Smooth muscle cell (in vitro differentiated cells): ENCODE results near the gene WNT11. TPM values are rescaled to one million over a fixed set of nuclear protein-coding genes. Genes with fewer than 3 reads are reported as not detected.

Experiments used
- DNase-seq: peaks from one replicate; lab custom pipeline; 2025; ENCODE audit not compliant: unreplicated experiment; lab: John Stamatoyannopoulos, UW
- H2AFZ ChIP-seq: fragments of 200-600 bp; sonication (generic); 2 replicates; pipeline ENCODE4 v1.6.0; 2016; ENCODE audit warnings: antibody characterized with exemption, low read depth, mild to moderate bottlenecking
- H3F3A ChIP-seq: fragments of 200-600 bp; sonication (generic); 2 replicates; pipeline ENCODE4 v1.6.0; 2017; ENCODE audit warnings: antibody characterized with exemption, low read depth
- H3K27ac ChIP-seq: fragments of 200-600 bp; sonication (generic); 2 replicates; pipeline ENCODE4 v1.5.1; 2016; ENCODE audit warnings: low read depth, mild to moderate bottlenecking
- H3K27me3 ChIP-seq: fragments of 200-600 bp; sonication (generic); 2 replicates; pipeline ENCODE4 v1.6.1; 2016; ENCODE audit warnings: low read depth, mild to moderate bottlenecking
- H3K36me3 ChIP-seq: fragments of 200-600 bp; sonication (generic); 2 replicates; pipeline ENCODE4 v1.5.1; 2016; ENCODE audit warnings: low read depth
- H3K4me1 ChIP-seq: fragments of 200-600 bp; sonication (generic); 2 replicates; pipeline ENCODE4 v1.5.1; 2016; ENCODE audit warnings: low read depth
- H3K4me2 ChIP-seq: fragments of 200-600 bp; sonication (generic); 2 replicates; pipeline ENCODE4 v1.6.0; 2016; ENCODE audit warnings: mild to moderate bottlenecking
- H3K4me3 ChIP-seq: fragments of 200-600 bp; sonication (generic); 2 replicates; pipeline ENCODE4 v1.5.1; 2016; ENCODE audit warnings: mild to moderate bottlenecking
- H3K79me2 ChIP-seq: fragments of 200-600 bp; sonication (generic); 2 replicates; pipeline ENCODE4 v1.6.0; 2016; ENCODE audit warnings: low read depth, mild to moderate bottlenecking
- H3K9ac ChIP-seq: fragments of 200-600 bp; sonication (generic); 2 replicates; pipeline ENCODE4 v1.6.0; 2016; ENCODE audit warnings: low read depth
- H3K9me3 ChIP-seq: fragments of 200-600 bp; sonication (generic); replicated peaks from 2 replicates; pipeline ENCODE4 v1.5.1; 2016; ENCODE audit warnings: low read depth
- H4K20me1 ChIP-seq: fragments of 200-600 bp; sonication (generic); 2 replicates; pipeline ENCODE4 v1.6.0; 2016; ENCODE audit warnings: low read depth
- CTCF ChIP-seq: fragments of 200-600 bp; sonication (generic); IDR thresholded peaks from 2 replicates; pipeline ENCODE4 v1.5.1; 2017; ENCODE audit warnings: borderline replicate concordance, mild to moderate bottlenecking, antibody characterized with exemption; ENCODE audit not compliant: insufficient read depth, poor library complexity, severe bottlenecking
- WGBS: methylation state at CpG from one replicate; pipeline ENCODE4 v1.1.7; 2016; ENCODE audit warnings: low lambda C conversion rate; 5-methylcytosine and 5-hydroxymethylcytosine counted together
- polyA plus RNA-seq: library from polyadenylated mRNA; unstranded; fragments of >200 nt; fragmentation: Nextera tagmentation; extraction: Ambion mirVana; gene quantifications from 2 replicates; pipeline ENCODE4 v1.2.1, GENCODE V29; 2016
- total RNA-seq: library from RNA; depleted of rRNA; stranded (reverse); fragments of >200 nt; gene quantifications from 2 replicates; pipeline ENCODE4 v1.2.3, GENCODE V29; 2014

Gene WNT11
- total and polyA plus RNA-seq, 2 experiments from 2014 or later = 12.1 to 13.5 TPM

GRCh38 chr11:76251226-76251575 is 44.9 kb upstream of the WNT11 start:
- Histone ChIP-seq H3K9me3 (no peaks in the 10 kb centered on the region), H3K9ac (no peak overlapping the region), H4K20me1 (no peaks in the 10 kb centered on the region), H3K27ac (no peak overlapping the region), H3K79me2 (no peaks in the 10 kb centered on the region), H3K27me3 (no peaks in the 10 kb centered on the region), H3K4me1 (no peaks in the 10 kb centered on the region), H3F3A (no peaks in the 10 kb centered on the region), H3K4me3 (no peak overlapping the region), H3K36me3 (no peaks in the 10 kb centered on the region), H2AFZ (no peak overlapping the region), H3K4me2 (no peak overlapping the region)
- 86% methylated on average over 3 of the region's 3 CpGs for WGBS
- TF ChIP-seq CTCF = no peak
- no peak for DNase-seq

DNA sequence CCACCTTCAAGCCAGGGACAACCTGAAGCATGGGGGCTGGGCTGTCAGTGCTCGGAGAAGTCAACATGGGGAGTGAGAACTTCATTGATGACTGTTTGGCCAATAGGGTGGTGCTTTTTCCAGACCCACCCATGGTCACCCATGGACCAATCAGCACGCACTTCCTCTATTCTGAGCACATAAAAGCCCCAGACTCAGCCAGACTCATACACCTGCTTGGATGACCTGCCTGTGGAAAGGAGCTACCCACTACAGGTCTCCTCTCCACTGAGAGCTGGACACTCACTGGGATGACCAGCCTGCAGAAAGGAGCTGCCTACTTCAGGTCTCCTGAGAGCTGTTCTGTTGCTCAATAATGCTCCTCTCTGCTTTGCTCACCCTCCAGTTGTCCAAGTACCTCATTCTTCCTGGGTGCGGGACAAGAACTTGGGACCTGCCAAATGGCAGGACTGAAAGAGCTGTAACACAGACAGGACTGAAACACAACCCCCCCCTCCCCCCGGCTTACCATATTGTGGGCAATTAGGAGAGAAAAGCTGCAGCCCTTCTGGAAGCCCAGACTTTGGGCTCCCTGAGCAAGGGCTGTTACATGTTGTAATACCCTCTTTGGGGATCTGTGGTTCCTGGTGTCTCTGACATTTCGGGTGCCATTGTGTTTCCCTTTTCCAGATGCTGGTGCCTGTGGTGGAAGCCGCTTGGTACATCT is 44.4 kb upstream of the WNT11 start:
- H3K36me3 ChIP-seq = no peaks in the 10 kb centered on the region
- no peaks in the 10 kb centered on the region for H3K27me3 ChIP-seq
- H3K79me2 ChIP-seq = no peaks in the 10 kb centered on the region
- H3K4me1 ChIP-seq = no peaks in the 10 kb centered on the region
- no peaks in the 10 kb centered on the region for H3F3A ChIP-seq
- H4K20me1 ChIP-seq = no peaks in the 10 kb centered on the region
- H2AFZ ChIP-seq = no peak overlapping the region
- no peak overlapping the region for H3K9ac ChIP-seq
- H3K27ac ChIP-seq = no peak overlapping the region
- H3K4me2 ChIP-seq = no peak overlapping the region
- WGBS = 73% methylated on average over 6 of the region's 6 CpGs
- no peak for DNase-seq
- TF ChIP-seq CTCF = no peak
- no peak overlapping the region for H3K4me3 ChIP-seq
- H3K9me3 ChIP-seq = no peaks in the 10 kb centered on the region

GRCh38 chr11:76249195-76249741 is 43.0 kb upstream of the WNT11 start:
- Histone ChIP-seq H3F3A (no peaks in the 10 kb centered on the region), H3K4me2 (no peak overlapping the region), H3K27me3 (no peaks in the 10 kb centered on the region), H3K4me1 (no peaks in the 10 kb centered on the region), H3K79me2 (no peaks in the 10 kb centered on the region), H3K9ac (no peak overlapping the region), H2AFZ (no peak overlapping the region), H4K20me1 (no peaks in the 10 kb centered on the region), H3K36me3 (no peaks in the 10 kb centered on the region), H3K4me3 (no peak overlapping the region), H3K27ac (no peak overlapping the region), H3K9me3 (no peaks in the 10 kb centered on the region)
- 84% methylated on average over 3 of the region's 3 CpGs for WGBS
- no peak for DNase-seq
- TF ChIP-seq CTCF = no peak

DNA sequence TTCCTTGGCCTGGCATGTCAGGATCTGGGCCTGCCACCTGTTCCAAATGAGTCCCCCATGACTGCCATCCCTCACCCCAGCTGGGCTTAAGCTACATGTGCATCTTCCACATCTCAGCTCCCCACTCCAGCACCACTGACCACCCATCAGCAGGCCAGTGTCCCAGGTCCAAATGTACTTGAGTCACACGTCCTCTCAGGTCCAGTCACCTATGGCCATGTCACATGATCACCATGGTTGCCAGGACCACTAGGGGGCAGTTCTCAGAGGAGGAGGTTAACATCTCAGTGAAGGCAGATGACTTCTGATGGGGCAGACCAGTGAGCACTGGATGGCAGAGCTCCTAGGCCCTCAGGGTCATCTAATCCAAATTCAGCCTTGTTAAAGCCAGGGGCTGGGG is 41.9 kb upstream of the WNT11 start:
- Histone ChIP-seq H3K27ac (no peak overlapping the region), H3K4me2 (no peak overlapping the region), H3K4me3 (no peak overlapping the region), H3K9me3 (no peaks in the 10 kb centered on the region), H2AFZ (no peak overlapping the region), H3K79me2 (no peaks in the 10 kb centered on the region), H3K27me3 (peaks cover 7% of the 10 kb centered on the region), H3K4me1 (no peaks in the 10 kb centered on the region), H3K36me3 (no peaks in the 10 kb centered on the region), H3F3A (no peaks in the 10 kb centered on the region), H3K9ac (no peak overlapping the region), H4K20me1 (no peaks in the 10 kb centered on the region)
- TF ChIP-seq CTCF = peak; percentile 23
- DNase-seq = no peak
- 72% methylated on average over 1 of the region's 1 CpG for WGBS
